AG10803 (cell line): ENCODE data around the gene CHD1L.
"Not testable (repeated sequence)": the region's sequence is repeated elsewhere in the genome, so short reads cannot be mapped to it uniquely, and the experiment has no call there.

Source experiments
- DNase-seq: peaks from one replicate; pipeline ENCODE4 v3.0.0; 2010; ENCODE audit warnings: low read depth
- H3K4me3 ChIP-seq: 2 replicates; pipeline ENCODE4 v1.5.1; 2011; ENCODE audit warnings: mild to moderate bottlenecking, low read length, control low read depth
- TF ChIP-seq, protein P1 (sequence below): conservative IDR thresholded peaks from 2 replicates; pipeline ENCODE4 v1.5.1; 2011; ENCODE audit warnings: mild to moderate bottlenecking, low read length, control low read depth, inconsistent platforms

The CHD1L gene

DNA sequence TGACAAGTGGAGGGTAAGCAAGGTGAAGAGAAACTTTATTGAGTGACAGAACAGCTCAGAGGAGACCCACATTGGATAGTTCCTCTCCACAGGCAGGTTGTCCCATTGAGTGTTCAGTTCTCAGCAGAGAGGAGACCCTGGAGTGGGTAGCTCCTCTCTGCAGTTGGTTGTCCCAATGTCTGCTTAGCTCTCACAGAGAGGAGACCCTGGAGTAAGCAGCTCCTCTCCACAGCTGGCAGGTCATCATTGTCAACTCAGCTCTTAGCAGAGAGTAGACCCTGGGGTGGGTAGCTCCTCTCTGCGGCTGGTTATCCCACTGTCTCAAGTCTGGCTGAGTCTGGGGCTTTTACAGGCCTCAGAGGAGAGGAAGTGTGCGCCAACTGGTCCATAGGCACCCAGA is 6.0 kb upstream of the CHD1L start:
- H3K4me3 ChIP-seq: no peak overlapping the region
- no peak for DNase-seq
- TF ChIP-seq, protein P1, sequence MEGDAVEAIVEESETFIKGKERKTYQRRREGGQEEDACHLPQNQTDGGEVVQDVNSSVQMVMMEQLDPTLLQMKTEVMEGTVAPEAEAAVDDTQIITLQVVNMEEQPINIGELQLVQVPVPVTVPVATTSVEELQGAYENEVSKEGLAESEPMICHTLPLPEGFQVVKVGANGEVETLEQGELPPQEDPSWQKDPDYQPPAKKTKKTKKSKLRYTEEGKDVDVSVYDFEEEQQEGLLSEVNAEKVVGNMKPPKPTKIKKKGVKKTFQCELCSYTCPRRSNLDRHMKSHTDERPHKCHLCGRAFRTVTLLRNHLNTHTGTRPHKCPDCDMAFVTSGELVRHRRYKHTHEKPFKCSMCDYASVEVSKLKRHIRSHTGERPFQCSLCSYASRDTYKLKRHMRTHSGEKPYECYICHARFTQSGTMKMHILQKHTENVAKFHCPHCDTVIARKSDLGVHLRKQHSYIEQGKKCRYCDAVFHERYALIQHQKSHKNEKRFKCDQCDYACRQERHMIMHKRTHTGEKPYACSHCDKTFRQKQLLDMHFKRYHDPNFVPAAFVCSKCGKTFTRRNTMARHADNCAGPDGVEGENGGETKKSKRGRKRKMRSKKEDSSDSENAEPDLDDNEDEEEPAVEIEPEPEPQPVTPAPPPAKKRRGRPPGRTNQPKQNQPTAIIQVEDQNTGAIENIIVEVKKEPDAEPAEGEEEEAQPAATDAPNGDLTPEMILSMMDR: no peak

DNA sequence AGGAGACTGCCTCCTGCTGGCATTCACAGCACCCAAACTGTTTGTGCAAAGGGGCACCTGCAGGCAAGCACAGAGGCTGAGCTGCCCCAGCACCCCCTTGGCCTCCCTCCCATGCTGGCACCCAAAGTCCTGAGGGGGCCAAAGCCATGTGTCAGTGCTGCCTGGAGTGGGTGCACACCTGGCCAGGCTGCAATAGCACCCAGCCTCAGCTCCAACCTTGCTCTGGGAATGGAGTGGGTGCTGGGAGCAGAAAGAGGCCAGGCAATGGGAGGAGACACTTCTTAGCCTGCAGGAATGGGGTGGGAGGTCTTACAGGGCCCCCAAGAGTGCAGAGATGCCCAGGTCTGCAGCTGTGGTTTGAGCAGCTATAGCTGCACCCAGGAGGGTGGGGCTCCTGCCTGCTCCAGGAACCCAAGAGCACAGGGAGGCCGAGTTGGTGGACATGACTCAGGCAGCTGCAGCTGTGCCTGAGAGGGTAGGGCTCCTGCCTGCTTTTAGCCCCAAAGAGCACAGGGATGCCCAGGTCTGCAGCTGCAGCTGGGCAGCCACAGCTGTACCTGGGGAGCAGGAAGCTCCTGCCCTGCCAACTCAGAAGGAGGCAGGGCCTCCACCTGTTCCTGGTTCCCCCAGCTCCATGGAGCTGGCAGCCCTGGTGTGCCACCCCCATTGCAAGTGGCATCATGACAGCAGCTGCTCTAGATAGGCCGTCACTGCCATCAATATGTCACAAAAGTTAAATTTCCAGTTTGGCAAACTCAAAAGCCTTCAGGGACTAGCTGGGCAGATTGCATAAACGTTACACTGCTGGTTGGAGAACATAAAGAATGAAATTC is 5.3 kb upstream of the CHD1L start:
- DNase-seq: no peak
- TF ChIP-seq, protein P1: no peak
- no peak overlapping the region for H3K4me3 ChIP-seq

DNA sequence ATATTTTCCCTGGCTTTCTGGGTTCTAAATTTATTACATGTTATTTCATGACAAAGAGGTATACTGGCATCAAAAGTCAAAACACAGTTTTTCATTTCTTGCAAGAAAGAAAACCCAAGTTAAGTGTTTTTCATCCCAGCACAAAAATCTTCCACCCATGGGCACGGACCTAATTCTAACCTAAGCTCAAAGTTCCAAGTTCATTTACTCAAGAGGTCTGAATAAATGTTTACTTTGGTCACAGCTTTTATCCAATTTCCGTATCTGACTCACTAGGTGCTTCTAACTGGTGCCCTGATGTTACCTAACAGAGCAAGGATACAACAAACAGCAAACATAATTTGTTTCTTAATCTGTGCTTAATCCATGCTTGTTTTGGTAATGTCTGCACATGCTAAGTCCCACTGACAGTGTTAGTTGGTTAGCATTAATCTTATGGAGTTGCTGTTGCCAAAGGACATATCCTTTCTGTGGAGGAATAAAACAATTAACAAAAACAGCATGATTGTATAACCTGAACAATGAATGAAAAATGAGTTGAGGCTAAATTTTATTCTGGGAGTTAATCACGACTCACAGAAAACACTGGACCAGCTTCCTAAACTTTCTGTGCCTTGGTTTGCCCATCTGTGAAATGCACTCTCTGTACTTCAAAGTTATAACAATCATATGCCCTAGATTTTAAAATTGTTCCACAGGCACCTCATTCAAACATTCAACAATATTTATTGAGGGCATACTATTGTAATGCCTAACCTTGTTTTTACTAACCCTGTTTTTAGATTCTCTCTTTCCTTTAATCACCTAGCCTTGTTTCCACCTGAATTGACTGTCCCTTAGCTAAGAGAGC is 4.2 kb upstream of the CHD1L start:
- no peak overlapping the region for H3K4me3 ChIP-seq
- DNase-seq: no peak
- TF ChIP-seq, protein P1: no peak

DNA sequence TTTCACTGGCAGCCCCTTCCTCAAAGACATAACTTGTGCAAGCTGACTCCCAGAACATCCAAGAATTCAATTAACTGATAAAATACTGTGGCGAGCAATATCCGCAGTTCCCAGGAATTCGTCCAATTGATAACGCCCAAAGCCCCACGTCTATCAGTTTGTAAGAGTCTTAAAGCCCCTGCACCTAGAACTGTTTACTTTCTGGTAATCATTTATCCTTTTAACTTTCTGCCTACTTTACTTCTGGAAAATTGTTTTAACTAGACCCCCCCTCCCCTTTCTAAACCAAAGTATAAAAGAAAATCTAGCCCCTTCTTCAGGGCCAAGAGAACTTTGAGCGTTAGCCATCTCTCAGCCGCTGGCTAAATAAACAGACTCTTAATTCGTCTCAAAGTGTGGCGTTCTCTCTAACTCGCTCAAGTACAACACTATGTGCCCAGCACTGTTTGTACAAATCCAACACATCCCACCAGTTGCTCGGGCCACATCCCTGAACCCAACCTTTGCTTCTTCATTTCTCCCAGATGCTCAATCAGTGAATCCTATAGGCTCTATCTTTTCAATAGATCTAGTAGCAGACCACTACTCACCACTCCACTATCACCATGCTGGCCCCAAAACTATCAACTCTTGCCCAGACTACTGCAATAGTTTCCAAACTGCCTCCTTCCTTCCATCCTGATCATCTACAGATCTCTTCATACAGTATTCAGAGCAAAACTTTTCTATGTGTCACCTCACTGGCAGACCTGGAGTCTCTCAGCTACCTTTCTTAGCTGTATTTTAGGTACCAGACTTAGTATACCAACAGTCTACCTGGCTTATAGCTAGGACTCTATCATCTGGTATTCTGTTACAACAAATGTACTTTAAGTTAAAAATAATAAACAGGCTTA is 3.3 kb upstream of the CHD1L start:
- H3K4me3 ChIP-seq: no peak overlapping the region
- TF ChIP-seq, protein P1: no peak
- no peak for DNase-seq

DNA sequence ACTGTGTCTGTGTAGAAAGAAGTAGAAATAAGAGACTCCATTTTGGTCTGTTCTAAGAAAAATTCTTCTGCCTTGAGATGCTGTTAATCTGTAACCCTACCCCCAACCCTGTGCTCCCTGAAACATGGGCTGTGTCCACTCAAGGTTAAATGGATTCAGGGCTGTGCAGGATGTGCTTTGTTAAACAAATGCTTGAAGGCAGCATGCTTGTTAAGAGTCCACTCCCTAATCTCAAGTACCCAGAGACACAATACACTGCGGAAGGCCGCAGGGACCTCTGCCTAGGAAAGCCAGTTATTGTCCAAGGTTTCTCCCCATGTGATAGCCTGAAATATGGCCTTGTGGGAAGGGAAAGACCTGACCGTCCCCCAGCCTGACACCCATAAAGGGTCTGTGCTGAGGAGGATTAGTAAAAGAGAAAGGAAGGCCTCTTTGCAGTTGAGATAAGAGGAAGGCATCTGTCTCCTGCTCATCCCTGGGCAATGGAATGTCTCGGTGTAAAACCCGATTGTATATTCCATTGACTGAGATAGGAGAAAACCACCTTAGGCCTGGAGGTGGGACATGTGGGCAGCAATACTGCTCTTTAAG is 2.3 kb upstream of the CHD1L start:
- not testable (repeated sequence) for DNase-seq, H3K4me3 ChIP-seq

DNA sequence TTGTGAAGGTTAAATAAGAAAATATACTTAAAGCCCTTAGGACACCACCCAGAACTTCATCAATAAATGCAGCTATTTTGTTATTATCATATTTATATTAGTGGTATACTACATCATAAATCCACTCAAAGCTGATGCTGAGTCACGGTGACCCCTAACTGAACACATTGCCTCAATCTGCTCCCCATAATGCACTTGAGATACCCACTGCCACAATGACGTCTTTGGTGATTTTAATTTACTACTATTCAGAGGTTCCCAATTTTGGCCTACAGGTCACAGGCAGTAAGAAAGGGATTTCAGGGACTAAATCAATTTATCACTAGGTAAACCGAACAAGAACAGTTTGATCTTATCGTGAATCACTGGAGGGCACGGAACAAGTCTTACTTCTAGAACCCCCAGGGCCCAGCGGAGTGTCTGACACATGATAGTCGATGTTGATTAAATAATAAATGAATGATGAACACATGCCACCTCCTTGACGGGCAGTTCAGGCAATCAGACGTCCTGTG is 493 bp upstream of the CHD1L start:
- H3K4me3 ChIP-seq: peak overlapping the region; percentile 79
- DNase-seq: no peak

More for the DNA sequence above, 493 bp upstream of the CHD1L start:
- TF ChIP-seq, protein P1: no peak
